ENCODE data around the gene IQSEC3. TPM values are rescaled to one million over a fixed set of nuclear protein-coding genes. Genes with fewer than 3 reads are reported as not detected.

IQSEC3 gene
- total and polyA plus RNA-seq, 2 of the 13 experiments (the other 11 are each of a cell fraction or from before 2014, with no cell fraction given), result not detected

DNA sequence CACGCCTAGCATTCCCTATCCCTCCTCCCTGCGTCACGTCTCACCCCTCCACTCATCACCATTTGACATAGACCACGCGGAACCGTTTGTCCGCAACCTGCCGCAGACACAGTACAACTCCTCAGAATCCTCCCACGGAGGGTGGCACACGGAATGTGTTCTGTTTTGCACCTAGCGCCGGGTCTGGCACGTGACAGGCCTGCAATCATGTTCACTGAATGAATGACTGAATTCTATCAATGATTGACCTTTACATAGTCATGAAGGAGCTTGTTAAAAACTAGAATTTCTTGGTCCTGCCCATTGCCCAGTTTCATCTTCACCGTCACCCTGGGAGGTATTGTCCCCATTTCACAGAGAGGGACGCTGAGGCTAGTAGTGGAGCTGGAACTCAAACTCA is 142.7 kb downstream of the IQSEC3 start (continued):
- no peak for TF ChIP-seq ZNF143 (CRISPR knock-in tag; IDR thresholded peaks at IDR 0.05)
- 0 out of 2 replicates have a peak, but pooled peaks have one; percentile 32 for TF ChIP-seq KLF13 (CRISPR knock-in tag; IDR thresholded peaks at IDR 0.05)
- 0 out of 2 replicates have a peak, but pooled peaks have one; percentile 20 for TF ChIP-seq ATF7-NPFF (CRISPR knock-in tag; IDR thresholded peaks at IDR 0.05; ENCODE audit: low read depth)
- TF ChIP-seq ZNF629 (CRISPR knock-in tag; conservative IDR thresholded peaks at IDR 0.05), result peak; percentile 76
- no peak for TF ChIP-seq ZNF33A (CRISPR knock-in tag; IDR thresholded peaks at IDR 0.05; ENCODE audit: borderline replicate concordance)
- TF ChIP-seq NONO (IDR thresholded peaks at IDR 0.05), result no peak
- 0 out of 2 replicates have a peak, but pooled peaks have one; percentile 32 for TF ChIP-seq NONO (CRISPR knock-in tag; conservative IDR thresholded peaks at IDR 0.05)
- TF ChIP-seq MAX (IDR thresholded peaks at IDR 0.05), result no peak

DNA sequence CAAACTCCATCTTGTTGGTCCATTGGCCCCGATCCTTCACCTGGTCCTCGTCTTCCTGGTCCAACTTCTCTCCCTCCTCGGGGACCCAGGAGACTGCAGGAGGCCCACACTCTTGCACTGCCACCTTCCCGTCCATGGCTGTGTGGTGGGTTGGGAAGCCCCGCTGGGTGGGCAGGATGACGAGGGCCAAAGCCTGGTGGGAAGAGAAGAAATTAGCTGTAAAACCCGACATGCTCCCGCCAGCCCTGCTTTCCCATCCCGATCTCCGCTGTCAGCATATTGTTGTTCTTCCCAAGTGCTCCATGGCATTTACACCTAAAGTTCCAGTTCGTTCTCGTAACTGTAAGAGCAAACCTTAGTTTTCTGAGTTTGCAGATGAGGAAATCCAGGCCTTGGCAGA is 143.3 kb downstream of the IQSEC3 start:
- 81% methylated on average over 12 of the region's 12 CpGs for WGBS (ENCODE audit: low lambda C conversion rate)
- TF ChIP-seq ZNF615 (CRISPR knock-in tag; IDR thresholded peaks at IDR 0.05; ENCODE audit: borderline replicate concordance), result 0 out of 2 replicates have a peak, but pooled peaks have one; percentile 48
- TF ChIP-seq ZNF563 (CRISPR knock-in tag; IDR thresholded peaks at IDR 0.05), result no peak
- no peak for TF ChIP-seq ZSCAN25 (CRISPR knock-in tag; IDR thresholded peaks at IDR 0.05)
- 0 out of 2 replicates have a peak, but pooled peaks have one; percentile 54 for TF ChIP-seq RNF219 (CRISPR knock-in tag; IDR thresholded peaks at IDR 0.05)
- peak; percentile 17 to 51; a peak in 2 of 4 replicates for TF ChIP-seq MAFK (conservative IDR thresholded peaks at IDR 0.05 in 1 of 2, IDR thresholded peaks at IDR 0.05 in 1 of 2; ENCODE audit: low read length in 2 of 2)
- 0 out of 2 replicates have a peak, but pooled peaks have one; percentile 47 for TF ChIP-seq NAIF1 (CRISPR knock-in tag; IDR thresholded peaks at IDR 0.05; ENCODE audit: borderline replicate concordance)
- TF ChIP-seq, protein P1, sequence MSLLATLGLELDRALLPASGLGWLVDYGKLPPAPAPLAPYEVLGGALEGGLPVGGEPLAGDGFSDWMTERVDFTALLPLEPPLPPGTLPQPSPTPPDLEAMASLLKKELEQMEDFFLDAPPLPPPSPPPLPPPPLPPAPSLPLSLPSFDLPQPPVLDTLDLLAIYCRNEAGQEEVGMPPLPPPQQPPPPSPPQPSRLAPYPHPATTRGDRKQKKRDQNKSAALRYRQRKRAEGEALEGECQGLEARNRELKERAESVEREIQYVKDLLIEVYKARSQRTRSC (CRISPR knock-in tag; IDR thresholded peaks at IDR 0.05; ENCODE audit: low read depth), result 0 out of 2 replicates have a peak, but pooled peaks have one; percentile 14
- TF ChIP-seq RAD51 (IDR thresholded peaks at IDR 0.05; ENCODE audit: borderline replicate concordance), result no peak
- TF ChIP-seq ZNF570 (CRISPR knock-in tag; IDR thresholded peaks at IDR 0.05; ENCODE audit: borderline replicate concordance), result no peak
- TF ChIP-seq GRHL1 (CRISPR knock-in tag; conservative IDR thresholded peaks at IDR 0.05), result no peak

More for the DNA sequence above, 143.3 kb downstream of the IQSEC3 start:
- Histone ChIP-seq H3K27me3 (ENCODE audit: control insufficient read depth in 1 of 2, insufficient read depth in 2 of 2, low read length in 2 of 2) (peaks cover 0 to 13% of the 10 kb centered on the region in 2 experiments; a peak in 3 of 5 replicates), H3K79me2 (ENCODE audit: insufficient read depth, low read length) (no peaks in the 10 kb centered on the region), H2AFZ (ENCODE audit: low read length) (no peak overlapping the region), H3K9ac (ENCODE audit: insufficient read depth, low read depth, low read length) (no peak overlapping the region), H3K4me1 (ENCODE audit: insufficient read depth, low read length) (peaks cover 72% of the 10 kb centered on the region), H3K4me3 (replicated peaks in 1 of 3; ENCODE audit: insufficient read depth in 1 of 3, low read depth in 2 of 3, low read length in 3 of 3) (peak overlapping the region in 1 of 3 experiments; percentile 21; a peak in 2 of 6 replicates), H3K9me3 (ENCODE audit: low read length) (no peaks in the 10 kb centered on the region), H3K4me2 (ENCODE audit: low read depth, low read length) (peak overlapping the region; percentile 86), H4K20me1 (ENCODE audit: insufficient read depth, low read length) (peaks cover 7% of the 10 kb centered on the region), H3K36me3 (replicated peaks in 1 of 2; ENCODE audit: control insufficient read depth in 1 of 2, insufficient read depth in 2 of 2, low read length in 2 of 2) (no peaks in the 10 kb centered on the region), H3K27ac (ENCODE audit: extremely low read length, insufficient read depth, low read length) (no peak overlapping the region)
- TSS peak; percentile 18 for BruUV-seq (replicated peaks)
- no peak for FAIRE-seq
- no peak for DNase-seq (ENCODE audit: low spot score)
- in situ Hi-C loops (cut with HindIII; ENCODE audit: extremely low pct_ligation_motif_present, low pct_unique_long_range_greater_than_20kb) (no loop called here), intact Hi-C loops (cut with micrococcal nuclease; ENCODE audit: unreplicated experiment) (loop anchor here (5.0 kb wide), 1 partner anchor 33 kb away; no protein-coding TSS in a partner anchor)
- POLR2A ChIA-PET, result interaction anchor here (1.1 to 2.3 kb wide), 5 partner anchors 10 to 180 kb away, joined by 4 to 14 read pairs (median 5); partner anchors contain the start of gene KDM5A
- CTCF ChIA-PET (ENCODE audit: low intra/inter-chr PET ratio, low total read pairs), result no interaction called here
- no peak for ATAC-seq
